Suprapubic skin (tissue), 4 donors: Measurements from ENCODE around the gene LMBRD1. TPM values are rescaled to one million over a fixed set of nuclear protein-coding genes. Genes with fewer than 3 reads are reported as not detected.
A peak's percentile ranks its signal among the peaks of the same experiment; 100 is the strongest.

Experiments
- DNase-seq, 2 donors: peaks; one replicate each; pipeline ENCODE4 v3.0.0-alpha.2; 2019; ENCODE audit warnings: low spot score in 2 of 2
- H3K27ac ChIP-seq: fragments of 200-600 bp; sonication (generic); one replicate; pipeline ENCODE4 v1.5.1; 2019
- H3K27me3 ChIP-seq: fragments of 200-600 bp; sonication (generic); one replicate; pipeline ENCODE4 v1.5.1; 2019
- H3K36me3 ChIP-seq: fragments of 200-600 bp; sonication (generic); one replicate; pipeline ENCODE4 v1.5.1; 2019
- H3K4me1 ChIP-seq: fragments of 200-600 bp; sonication (generic); one replicate; pipeline ENCODE4 v1.5.1; 2019
- H3K4me3 ChIP-seq: fragments of 200-600 bp; sonication (generic); one replicate; pipeline ENCODE4 v1.5.1; 2019; ENCODE audit warnings: mild to moderate bottlenecking
- H3K9me3 ChIP-seq: fragments of 200-600 bp; sonication (generic); one replicate; pipeline ENCODE4 v1.5.1; 2019
- CTCF ChIP-seq, 2 donors: fragments of 200-600 bp in 1 of 2; fragments of 450-650 bp in 1 of 2; sonication (generic) in 1 of 2; IDR thresholded peaks; one replicate each; pipeline ENCODE4 v1.5.1; 2016 to 2019; ENCODE audit warnings: antibody characterized with exemption in 2 of 2, mild to moderate bottlenecking in 1 of 2, moderate library complexity in 1 of 2
- EP300 ChIP-seq: sonication (generic); formaldehyde crosslinking; IDR thresholded peaks from one replicate; pipeline ENCODE4 v1.6.1; 2017; ENCODE audit warnings: antibody characterized with exemption
- POLR2A ChIP-seq, 2 donors: fragments of 450-650 bp; IDR thresholded peaks; one replicate each; pipeline ENCODE4 v1.6.1; 2017; ENCODE audit warnings: antibody characterized with exemption in 2 of 2, mild to moderate bottlenecking in 2 of 2, moderate library complexity in 2 of 2
- POLR2AphosphoS5 ChIP-seq, 3 donors: sonication (generic); formaldehyde crosslinking; IDR thresholded peaks; one replicate each; pipeline ENCODE4 v1.6.1; 2017; ENCODE audit warnings: antibody characterized with exemption in 3 of 3
- WGBS: methylation state at CpG from one replicate; pipeline ENCODE4 v1.1.5; 2018; 5-methylcytosine and 5-hydroxymethylcytosine counted together
- total RNA-seq, 4 donors: library from RNA; depleted of rRNA; stranded (reverse); fragments of >200 nt; gene quantifications; one replicate each; pipeline ENCODE4 v1.1.0, GENCODE V29; 2016

The LMBRD1 gene
- total RNA-seq, 4 donors from 2014 or later: 43.5 to 58.6 (median 47.5) TPM

GRCh38 chr6:69756366-69756765, 40.4 kb downstream of the LMBRD1 start:
- no peaks in the 10 kb centered on the region for H3K9me3 ChIP-seq
- H3K27me3 ChIP-seq: no peaks in the 10 kb centered on the region
- no peak overlapping the region for H3K27ac ChIP-seq
- DNase-seq: no peak
- TF ChIP-seq CTCF (IDR thresholded peaks at IDR 0.05): no peak
- TF ChIP-seq EP300: no peak
- no peak for TF ChIP-seq POLR2AphosphoS5 (IDR thresholded peaks at IDR 0.05)
- no peak for TF ChIP-seq POLR2A (IDR thresholded peaks at IDR 0.05)
- H3K4me3 ChIP-seq: no peak overlapping the region
- H3K4me1 ChIP-seq: no peaks in the 10 kb centered on the region
- H3K36me3 ChIP-seq: no peaks in the 10 kb centered on the region

- H3K4me3 ChIP-seq: no peak overlapping the region
- no peak overlapping the region for H3K27ac ChIP-seq
- 90% methylated on average over 4 of the region's 4 CpGs for WGBS
- H3K36me3 ChIP-seq: peaks cover 9% of the 10 kb centered on the region
- H3K4me1 ChIP-seq: no peaks in the 10 kb centered on the region
- no peak for DNase-seq
- no peaks in the 10 kb centered on the region for H3K9me3 ChIP-seq
- no peaks in the 10 kb centered on the region for H3K27me3 ChIP-seq
- TF ChIP-seq EP300 (no peak), POLR2A (IDR thresholded peaks at IDR 0.05) (no peak)
These were observed 61.8 kb downstream of the LMBRD1 start for GRCh38 chr6:69735027-69735426.

GRCh38 chr6:69732640-69733039, 64.2 kb downstream of the LMBRD1 start:
- 53% methylated on average over 2 of the region's 2 CpGs for WGBS
- DNase-seq: no peak
- TF ChIP-seq POLR2A (IDR thresholded peaks at IDR 0.05) (no peak), POLR2AphosphoS5 (IDR thresholded peaks at IDR 0.05) (no peak), CTCF (IDR thresholded peaks at IDR 0.05) (no peak), EP300 (no peak)
- Histone ChIP-seq H3K27me3 (no peaks in the 10 kb centered on the region), H3K9me3 (no peaks in the 10 kb centered on the region), H3K4me3 (no peak overlapping the region), H3K36me3 (peaks cover 5% of the 10 kb centered on the region), H3K4me1 (no peaks in the 10 kb centered on the region), H3K27ac (no peak overlapping the region)

GRCh38 chr6:69732045-69732444, 64.8 kb downstream of the LMBRD1 start:
- Histone ChIP-seq H3K9me3 (no peaks in the 10 kb centered on the region), H3K4me1 (no peaks in the 10 kb centered on the region), H3K27me3 (no peaks in the 10 kb centered on the region), H3K27ac (no peak overlapping the region), H3K36me3 (peaks cover 5% of the 10 kb centered on the region), H3K4me3 (no peak overlapping the region)
- no peak for DNase-seq
- whole genome bisulfite sequencing: 71% methylated on average over 2 of the region's 2 CpGs
- TF ChIP-seq EP300: no peak
- no peak for TF ChIP-seq CTCF (IDR thresholded peaks at IDR 0.05)
- no peak for TF ChIP-seq POLR2AphosphoS5 (IDR thresholded peaks at IDR 0.05)
- no peak for TF ChIP-seq POLR2A (IDR thresholded peaks at IDR 0.05)

- H3K4me3 ChIP-seq: no peak overlapping the region
- H3K4me1 ChIP-seq: no peaks in the 10 kb centered on the region
- H3K27me3 ChIP-seq: no peaks in the 10 kb centered on the region
- no peaks in the 10 kb centered on the region for H3K9me3 ChIP-seq
- 74% methylated on average over 3 of the region's 3 CpGs for WGBS
- H3K27ac ChIP-seq: no peak overlapping the region
- TF ChIP-seq CTCF (IDR thresholded peaks at IDR 0.05): peak in 1 of 2 donors; percentile 5
- no peak for TF ChIP-seq POLR2A (IDR thresholded peaks at IDR 0.05)
- no peak for DNase-seq
- H3K36me3 ChIP-seq: peaks cover 4% of the 10 kb centered on the region
These were observed 66.8 kb downstream of the LMBRD1 start for GRCh38 chr6:69729870-69730449.

- no peak for TF ChIP-seq POLR2A (IDR thresholded peaks at IDR 0.05)
- TF ChIP-seq EP300: no peak
- TF ChIP-seq POLR2AphosphoS5 (IDR thresholded peaks at IDR 0.05): no peak
- no peak for TF ChIP-seq CTCF (IDR thresholded peaks at IDR 0.05)
- WGBS: 97% methylated on average over 3 of the region's 3 CpGs
- Histone ChIP-seq H3K36me3 (peaks cover 26% of the 10 kb centered on the region), H3K9me3 (no peaks in the 10 kb centered on the region), H3K4me1 (no peaks in the 10 kb centered on the region), H3K4me3 (no peak overlapping the region), H3K27ac (no peak overlapping the region), H3K27me3 (no peaks in the 10 kb centered on the region)
- no peak for DNase-seq
These were observed 74.1 kb downstream of the LMBRD1 start for GRCh38 chr6:69722683-69723082.
